Spleen (tissue), 7 donors: ENCODE results near the gene EML6.

Source experiments
- CTCF ChIP-seq, 11 experiments: fragments of 200-600 bp in 7 of 11; fragments of 450-650 bp in 4 of 11; sonication (generic) in 4 of 11; IDR thresholded peaks in 8 of 11; conservative IDR thresholded peaks in 3 of 11; 1 replicate in 7 of 11; 2 replicates in 4 of 11; pipeline versions ENCODE4 v1.4.0 to v1.8.0; 2016 to 2021; ENCODE audit warnings: antibody characterized with exemption in 11 of 11, inconsistent platforms in 4 of 11, mild to moderate bottlenecking in 1 of 11
- POLR2A ChIP-seq, 3 donors: fragments of 450-650 bp; IDR thresholded peaks; one replicate each; pipeline ENCODE4 v1.5.1; 2017; ENCODE audit warnings: antibody characterized with exemption in 3 of 3, mild to moderate bottlenecking in 1 of 3
- POLR2AphosphoS5 ChIP-seq, 3 donors: sonication (generic); formaldehyde crosslinking; IDR thresholded peaks; one replicate each; pipeline ENCODE4 v1.5.1; 2017; ENCODE audit warnings: antibody characterized with exemption in 3 of 3
- donor health status: DM: no; HTN: no; CAD: no; lungs with moderate emphysema.
- donor health status: DM: no; HTN: no; CAD: no.
- donor health status: DM: no; HTN: no; CAD: no.

GRCh38 chr2:54927085-54927750 lies 203.8 kb downstream of the EML6 start:
- TF ChIP-seq CTCF (IDR thresholded peaks at IDR 0.05 in 8 of 11, conservative IDR thresholded peaks at IDR 0.05 in 3 of 11): no peak
- TF ChIP-seq POLR2A (IDR thresholded peaks at IDR 0.05): no peak
- TF ChIP-seq POLR2AphosphoS5 (IDR thresholded peaks at IDR 0.05): no peak
